ENCODE data around the gene ADM5.
A peak's percentile ranks its signal among the peaks of the same experiment; 100 is the strongest.

Gene ADM5

GRCh38 chr19:49665351-49666119 is 23.9 kb upstream of the ADM5 start, which contains the start of the genes BCL2L12 and IRF3:
Gene BCL2L12, plus strand, starts transcription at chr19:49665933. Its CDS starts 760 bp downstream, at chr19:49666693.
Gene IRF3, minus strand, starts transcription at chr19:49665857. Its CDS starts 1,019 bp downstream, at chr19:49664838.
- Mint-ChIP-seq H3K9me3 (no peaks in the 10 kb centered on the region), H3K27ac (peak within 1 kb of the TSS; percentile 96)

GRCh38 chr19:49666120-49666444 is 23.3 kb upstream of the ADM5 start:
- peaks cover 47% of the 10 kb centered on the region for H3K4me1 Mint-ChIP-seq (ENCODE audit: low read depth)
- intact Hi-C loops (cut with micrococcal nuclease): no loop called here
- H3K9me3 Mint-ChIP-seq: no peaks in the 10 kb centered on the region
- peak overlapping the region; percentile 96 for H3K27ac Mint-ChIP-seq
- no peaks in the 10 kb centered on the region for H3K27me3 Mint-ChIP-seq
- peaks cover 53% of the 10 kb centered on the region for H3K36me3 Mint-ChIP-seq (ENCODE audit: low read depth)
- H3K4me3 Mint-ChIP-seq: peak overlapping the region; percentile 99

More at GRCh38 chr19:49665351-49666119, 23.9 kb upstream of the ADM5 start, which contains the start of the genes BCL2L12 and IRF3:
- H3K4me3 Mint-ChIP-seq: peak within 1 kb of the TSS; percentile 99
- no peaks in the 10 kb centered on the region for H3K27me3 Mint-ChIP-seq
- peaks cover 47% of the 10 kb centered on the region for H3K4me1 Mint-ChIP-seq (ENCODE audit: low read depth)
- H3K36me3 Mint-ChIP-seq (ENCODE audit: low read depth): peaks cover 58% of the 10 kb centered on the region
- intact Hi-C loops (cut with micrococcal nuclease): loop anchor here (1.0 to 2.0 kb wide), 2 partner anchors 11 to 25 kb away; partner anchors contain the start of gene RRAS

- Mint-ChIP-seq H3K9me3 (no peaks in the 10 kb centered on the region), H3K4me3 (no peak overlapping the region), H3K27ac (no peak overlapping the region), H3K4me1 (ENCODE audit: low read depth) (peaks cover 56% of the 10 kb centered on the region), H3K36me3 (ENCODE audit: low read depth) (peaks cover 39% of the 10 kb centered on the region), H3K27me3 (no peaks in the 10 kb centered on the region)
- intact Hi-C loops (cut with micrococcal nuclease): no loop called here
Measured at GRCh38 chr19:49667473-49667872, 21.9 kb upstream of the ADM5 start.

- no peak overlapping the region for H3K27ac Mint-ChIP-seq
- intact Hi-C loops (cut with micrococcal nuclease): no loop called here
Measured at GRCh38 chr19:49669516-49669915, 19.9 kb upstream of the ADM5 start.

GRCh38 chr19:49672131-49672919 is 17.1 kb upstream of the ADM5 start:
- no peak overlapping the region for H3K4me3 Mint-ChIP-seq
- peaks cover 35% of the 10 kb centered on the region for H3K4me1 Mint-ChIP-seq (ENCODE audit: low read depth)
- peaks cover 26% of the 10 kb centered on the region for H3K36me3 Mint-ChIP-seq (ENCODE audit: low read depth)
- intact Hi-C loops (cut with micrococcal nuclease): no loop called here
- H3K27ac Mint-ChIP-seq: peak overlapping the region; percentile 13
- H3K9me3 Mint-ChIP-seq: no peaks in the 10 kb centered on the region
- no peaks in the 10 kb centered on the region for H3K27me3 Mint-ChIP-seq

More at GRCh38 chr19:49669516-49669915, 19.9 kb upstream of the ADM5 start:
- no peaks in the 10 kb centered on the region for H3K27me3 Mint-ChIP-seq
- peaks cover 27% of the 10 kb centered on the region for H3K36me3 Mint-ChIP-seq (ENCODE audit: low read depth)
- H3K4me3 Mint-ChIP-seq: no peak overlapping the region
- H3K4me1 Mint-ChIP-seq (ENCODE audit: low read depth): peaks cover 50% of the 10 kb centered on the region
- H3K9me3 Mint-ChIP-seq: no peaks in the 10 kb centered on the region

GRCh38 chr19:49676136-49676783 is 13.1 kb upstream of the ADM5 start:
- Mint-ChIP-seq H3K4me3 (peak overlapping the region; percentile 92), H3K27me3 (no peaks in the 10 kb centered on the region), H3K36me3 (ENCODE audit: low read depth) (peaks cover 37% of the 10 kb centered on the region), H3K9me3 (no peaks in the 10 kb centered on the region), H3K27ac (peak overlapping the region; percentile 100), H3K4me1 (ENCODE audit: low read depth) (peaks cover 50% of the 10 kb centered on the region)
- intact Hi-C loops (cut with micrococcal nuclease): loop anchor here (1.0 to 5.0 kb wide), 4 partner anchors 11 to 179 kb away; partner anchors contain the start of genes BCL2L12, IRF3, PRR12 and RPS11

GRCh38 chr19:49676784-49677230 is 12.6 kb upstream of the ADM5 start:
- peaks cover 42% of the 10 kb centered on the region for H3K36me3 Mint-ChIP-seq (ENCODE audit: low read depth)
- H3K27ac Mint-ChIP-seq: peak overlapping the region; percentile 100
- H3K4me3 Mint-ChIP-seq: peak overlapping the region; percentile 92
- intact Hi-C loops (cut with micrococcal nuclease): loop anchor here (1.0 to 5.0 kb wide), 4 partner anchors 12 to 180 kb away; partner anchors contain the start of genes BCL2L12, IRF3, PRR12 and RPS11
- H3K9me3 Mint-ChIP-seq: no peaks in the 10 kb centered on the region
- no peaks in the 10 kb centered on the region for H3K27me3 Mint-ChIP-seq
- peaks cover 47% of the 10 kb centered on the region for H3K4me1 Mint-ChIP-seq (ENCODE audit: low read depth)

GRCh38 chr19:49677231-49677900 is 12.0 kb upstream of the ADM5 start, which contains the start of gene PRMT1:
Gene PRMT1, plus strand, starts transcription at chr19:49677271. Its CDS starts 10 bp downstream, at chr19:49677281.
- Mint-ChIP-seq H3K4me1 (ENCODE audit: low read depth) (peaks cover 42% of the 10 kb centered on the region), H3K27ac (peak within 1 kb of the TSS; percentile 100), H3K36me3 (ENCODE audit: low read depth) (peaks cover 48% of the 10 kb centered on the region), H3K4me3 (peak within 1 kb of the TSS; percentile 92), H3K9me3 (no peaks in the 10 kb centered on the region), H3K27me3 (no peaks in the 10 kb centered on the region)
- intact Hi-C loops (cut with micrococcal nuclease): loop anchor here (2.0 to 5.0 kb wide), 2 partner anchors 87 to 180 kb away; partner anchors contain the start of genes PRR12 and RPS11

- H3K4me1 Mint-ChIP-seq (ENCODE audit: low read depth): peaks cover 39% of the 10 kb centered on the region
- intact Hi-C loops (cut with micrococcal nuclease): loop anchor here (2.0 to 5.0 kb wide), 2 partner anchors 87 to 181 kb away; partner anchors contain the start of genes PRR12 and RPS11
Measured at GRCh38 chr19:49677901-49678674, 11.3 kb upstream of the ADM5 start.

GRCh38 chr19:49678985-49679770 is 10.2 kb upstream of the ADM5 start:
- peaks cover 43% of the 10 kb centered on the region for H3K4me1 Mint-ChIP-seq (ENCODE audit: low read depth)
- H3K9me3 Mint-ChIP-seq: no peaks in the 10 kb centered on the region
- H3K36me3 Mint-ChIP-seq (ENCODE audit: low read depth): peaks cover 60% of the 10 kb centered on the region
- no peak overlapping the region for H3K4me3 Mint-ChIP-seq
- H3K27ac Mint-ChIP-seq: peak overlapping the region; percentile 100
- no peaks in the 10 kb centered on the region for H3K27me3 Mint-ChIP-seq
- intact Hi-C loops (cut with micrococcal nuclease): loop anchor here (5.0 kb wide), 1 partner anchor 182 kb away; the partner anchor contains the start of gene RPS11

More at GRCh38 chr19:49677901-49678674, 11.3 kb upstream of the ADM5 start:
- peak overlapping the region; percentile 92 for H3K4me3 Mint-ChIP-seq
- peak overlapping the region; percentile 100 for H3K27ac Mint-ChIP-seq
- peaks cover 55% of the 10 kb centered on the region for H3K36me3 Mint-ChIP-seq (ENCODE audit: low read depth)
- H3K9me3 Mint-ChIP-seq: no peaks in the 10 kb centered on the region
- no peaks in the 10 kb centered on the region for H3K27me3 Mint-ChIP-seq

GRCh38 chr19:49679771-49680413 is 9.5 kb upstream of the ADM5 start:
- Mint-ChIP-seq H3K4me1 (ENCODE audit: low read depth) (peaks cover 44% of the 10 kb centered on the region), H3K27ac (peak overlapping the region; percentile 70), H3K27me3 (no peaks in the 10 kb centered on the region), H3K4me3 (no peak overlapping the region), H3K9me3 (no peaks in the 10 kb centered on the region), H3K36me3 (ENCODE audit: low read depth) (peaks cover 67% of the 10 kb centered on the region)
- intact Hi-C loops (cut with micrococcal nuclease): loop anchor here (5.0 kb wide), 1 partner anchor 183 kb away; the partner anchor contains the start of gene RPS11

All from dendritic cell treated with granulocyte-macrophage colony-stimulating factor and Interleukin-4, amounts not matched to agents 40 ng/mL and 50 ng/mL, for 4 days (primary cell).